ENCODE results near the gene CEP112.

CEP112 gene

DNA sequence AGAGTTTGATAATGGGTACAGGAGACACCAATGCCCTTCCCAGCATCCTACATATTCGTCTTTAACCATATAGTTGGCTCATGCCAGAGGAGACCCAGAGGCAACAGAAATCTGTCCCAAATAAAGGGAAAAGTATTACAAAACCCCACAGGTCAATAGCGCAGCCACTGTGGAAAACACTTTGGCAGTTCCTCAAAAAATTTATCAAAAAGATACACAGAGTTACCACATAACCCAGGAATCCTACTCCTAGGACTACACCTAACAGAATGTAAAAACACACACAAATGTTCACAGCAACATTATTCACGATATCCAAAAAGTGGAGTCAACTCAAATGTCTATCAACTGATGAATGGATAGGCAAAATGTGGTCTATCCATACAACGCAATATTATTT is 135.8 kb downstream of the CEP112 start:
- Histone ChIP-seq H3K27me3 (ENCODE audit: low read length) (no peaks in the 10 kb centered on the region), H3K4me3 (ENCODE audit: insufficient read depth, low read length, poor library complexity, severe bottlenecking) (no peak overlapping the region), H3K9me2 (replicated peaks; ENCODE audit: insufficient read depth, low read length) (no peaks in the 10 kb centered on the region), H3K27ac (ENCODE audit: low read depth, low read length) (no peak overlapping the region), H2AFZ (ENCODE audit: low read depth, low read length, severe bottlenecking) (no peak overlapping the region), H3F3A (ENCODE audit: insufficient read depth) (no peaks in the 10 kb centered on the region), H4K20me1 (ENCODE audit: low read depth, low read length) (no peaks in the 10 kb centered on the region), H3K79me2 (ENCODE audit: insufficient read depth, low read length) (no peaks in the 10 kb centered on the region), H3K9ac (ENCODE audit: low read length) (no peak overlapping the region), H3K9me3 (ENCODE audit: insufficient read depth, low read length) (no peaks in the 10 kb centered on the region), H3K4me2 (ENCODE audit: low read depth, low read length, poor library complexity, severe bottlenecking) (no peak overlapping the region), H3K36me3 (ENCODE audit: low read length) (no peaks in the 10 kb centered on the region)
- TF ChIP-seq, protein P1, sequence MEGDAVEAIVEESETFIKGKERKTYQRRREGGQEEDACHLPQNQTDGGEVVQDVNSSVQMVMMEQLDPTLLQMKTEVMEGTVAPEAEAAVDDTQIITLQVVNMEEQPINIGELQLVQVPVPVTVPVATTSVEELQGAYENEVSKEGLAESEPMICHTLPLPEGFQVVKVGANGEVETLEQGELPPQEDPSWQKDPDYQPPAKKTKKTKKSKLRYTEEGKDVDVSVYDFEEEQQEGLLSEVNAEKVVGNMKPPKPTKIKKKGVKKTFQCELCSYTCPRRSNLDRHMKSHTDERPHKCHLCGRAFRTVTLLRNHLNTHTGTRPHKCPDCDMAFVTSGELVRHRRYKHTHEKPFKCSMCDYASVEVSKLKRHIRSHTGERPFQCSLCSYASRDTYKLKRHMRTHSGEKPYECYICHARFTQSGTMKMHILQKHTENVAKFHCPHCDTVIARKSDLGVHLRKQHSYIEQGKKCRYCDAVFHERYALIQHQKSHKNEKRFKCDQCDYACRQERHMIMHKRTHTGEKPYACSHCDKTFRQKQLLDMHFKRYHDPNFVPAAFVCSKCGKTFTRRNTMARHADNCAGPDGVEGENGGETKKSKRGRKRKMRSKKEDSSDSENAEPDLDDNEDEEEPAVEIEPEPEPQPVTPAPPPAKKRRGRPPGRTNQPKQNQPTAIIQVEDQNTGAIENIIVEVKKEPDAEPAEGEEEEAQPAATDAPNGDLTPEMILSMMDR (IDR thresholded peaks at IDR 0.05; ENCODE audit: insufficient read depth, low read length, poor library complexity, severe bottlenecking) = no peak
- TF ChIP-seq EZH2phosphoT487 (conservative IDR thresholded peaks at IDR 0.05; ENCODE audit: low read length) = no peak

- H3K36me3 ChIP-seq (ENCODE audit: low read length) = no peaks in the 10 kb centered on the region
- H2AFZ ChIP-seq (ENCODE audit: low read depth, low read length, severe bottlenecking) = no peak overlapping the region
- H4K20me1 ChIP-seq (ENCODE audit: low read depth, low read length) = no peaks in the 10 kb centered on the region
- no peak overlapping the region for H3K4me2 ChIP-seq (ENCODE audit: low read depth, low read length, poor library complexity, severe bottlenecking)
- no peaks in the 10 kb centered on the region for H3K9me3 ChIP-seq (ENCODE audit: insufficient read depth, low read length)
- TF ChIP-seq, protein P1 (IDR thresholded peaks at IDR 0.05; ENCODE audit: insufficient read depth, low read length, poor library complexity, severe bottlenecking) = no peak
- TF ChIP-seq EZH2phosphoT487 (conservative IDR thresholded peaks at IDR 0.05; ENCODE audit: low read length) = no peak
- no peaks in the 10 kb centered on the region for H3K27me3 ChIP-seq (ENCODE audit: low read length)
- no peak overlapping the region for H3K27ac ChIP-seq (ENCODE audit: low read depth, low read length)
- H3K79me2 ChIP-seq (ENCODE audit: insufficient read depth, low read length) = no peaks in the 10 kb centered on the region
- H3K4me3 ChIP-seq (ENCODE audit: insufficient read depth, low read length, poor library complexity, severe bottlenecking) = no peak overlapping the region
- no peaks in the 10 kb centered on the region for H3K9me2 ChIP-seq (replicated peaks; ENCODE audit: insufficient read depth, low read length)
- H3K9ac ChIP-seq (ENCODE audit: low read length) = no peak overlapping the region
- H3F3A ChIP-seq (ENCODE audit: insufficient read depth) = no peaks in the 10 kb centered on the region
Measured at GRCh38 chr17:66054242-66054641, 137.7 kb downstream of the CEP112 start.

DNA sequence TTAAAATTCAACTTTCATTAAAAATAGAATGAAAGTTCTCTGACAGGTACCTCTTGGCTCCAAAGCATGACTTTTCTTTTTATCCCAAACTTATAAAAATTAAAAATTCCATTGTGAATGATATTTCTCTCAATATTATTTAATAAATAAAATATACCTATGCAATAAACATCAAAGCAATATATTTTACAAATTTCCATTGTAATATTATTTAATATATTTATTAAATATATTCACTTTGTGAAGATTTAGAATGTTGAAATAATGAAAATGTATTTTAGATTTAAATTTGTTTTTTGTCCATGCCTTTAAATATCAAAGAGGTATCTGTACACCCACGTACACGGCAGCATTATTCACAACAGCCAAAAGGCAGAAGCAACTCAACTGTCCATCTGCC is 147.8 kb downstream of the CEP112 start:
- H3K79me2 ChIP-seq (ENCODE audit: insufficient read depth, low read length) = no peaks in the 10 kb centered on the region
- no peak overlapping the region for H2AFZ ChIP-seq (ENCODE audit: low read depth, low read length, severe bottlenecking)
- no peaks in the 10 kb centered on the region for H3K9me2 ChIP-seq (replicated peaks; ENCODE audit: insufficient read depth, low read length)
- no peaks in the 10 kb centered on the region for H3F3A ChIP-seq (ENCODE audit: insufficient read depth)
- no peak for TF ChIP-seq EZH2phosphoT487 (conservative IDR thresholded peaks at IDR 0.05; ENCODE audit: low read length)
- TF ChIP-seq, protein P1 (IDR thresholded peaks at IDR 0.05; ENCODE audit: insufficient read depth, low read length, poor library complexity, severe bottlenecking) = no peak
- no peak overlapping the region for H3K9ac ChIP-seq (ENCODE audit: low read length)
- no peaks in the 10 kb centered on the region for H3K9me3 ChIP-seq (ENCODE audit: insufficient read depth, low read length)
- H3K36me3 ChIP-seq (ENCODE audit: low read length) = no peaks in the 10 kb centered on the region
- no peak overlapping the region for H3K4me2 ChIP-seq (ENCODE audit: low read depth, low read length, poor library complexity, severe bottlenecking)
- no peak overlapping the region for H3K27ac ChIP-seq (ENCODE audit: low read depth, low read length)
- no peaks in the 10 kb centered on the region for H3K27me3 ChIP-seq (ENCODE audit: low read length)
- no peak overlapping the region for H3K4me3 ChIP-seq (ENCODE audit: insufficient read depth, low read length, poor library complexity, severe bottlenecking)
- H4K20me1 ChIP-seq (ENCODE audit: low read depth, low read length) = no peaks in the 10 kb centered on the region

Data from SU-DHL-6 (cell line).